Right lung (tissue), 10 donors: ENCODE data around the gene NXPE1. TPM values are rescaled to one million over a fixed set of nuclear protein-coding genes. Genes with fewer than 3 reads are reported as not detected.
"Not testable (repeated sequence)": the region's sequence is repeated elsewhere in the genome, so short reads cannot be mapped to it uniquely, and the experiment has no call there.

Experiments
- DNase-seq, 2 donors: peaks; one replicate each; pipeline ENCODE4 v3.0.0-alpha.2; 2013
- long read RNA-seq, 8 donors: transcript quantifications; one replicate each; lab custom pipeline, GENCODE V29; 2026
- polyA plus RNA-seq, 5 donors: library from polyadenylated mRNA; unstranded; fragments of 120-200 nt; gene quantifications; one replicate each; pipeline versions ENCODE4 v1.2.1 to v1.2.3, GENCODE V29; 2013; ENCODE audit warnings: inconsistent platforms in 1 of 5, low replicate concordance in 1 of 5; ENCODE audit not compliant: insufficient read length in 5 of 5, insufficient read depth in 1 of 5

NXPE1 gene
- polyA plus RNA-seq: under 1 TPM in 3 of 5 donors, not detected in 2; 0.04 to 0.10 (median 0.05) TPM
- long read RNA-seq, donor 1: 0 reads
- long read RNA-seq, donor 2: 0 reads
- long read RNA-seq, donor 3: 0 reads
- long read RNA-seq, donor 4: 0 reads
- long read RNA-seq, donor 5: 0 reads
- long read RNA-seq, donor 6: 0 reads
- long read RNA-seq, donor 7: 0 reads
- long read RNA-seq, donor 8: 0 reads

GRCh38 chr11:114559425-114560310 lies at the start of gene NXPE1:
Gene NXPE1, minus strand, starts transcription at chr11:114559881. Its CDS starts 8,680 bp downstream, at chr11:114551201.
- no peak for DNase-seq

DNA sequence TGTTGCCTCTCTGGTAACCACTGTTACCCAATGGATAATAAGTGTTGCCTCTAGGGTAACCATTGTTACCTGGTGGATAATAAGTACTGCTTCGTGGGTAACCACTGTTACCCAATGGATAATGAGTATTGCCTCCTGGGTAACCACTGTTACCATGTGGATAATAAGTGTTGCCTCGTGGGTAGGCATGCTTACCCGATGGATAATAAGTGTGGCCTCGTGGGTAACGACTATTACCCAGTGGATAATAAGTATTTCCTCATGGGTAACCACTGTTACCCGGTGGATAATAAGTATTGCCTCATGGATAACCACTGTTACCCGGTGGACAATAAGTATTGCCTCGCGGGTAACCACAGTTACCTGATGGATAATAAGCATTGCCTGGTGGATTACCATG lies 49.7 kb upstream of the NXPE1 start:
- no peak for DNase-seq

- DNase-seq: not testable (repeated sequence)
Measured at GRCh38 chr11:114608605-114609004, 48.9 kb upstream of the NXPE1 start.

- DNase-seq: no peak
Measured at GRCh38 chr11:114607753-114608459, 48.2 kb upstream of the NXPE1 start.

DNA sequence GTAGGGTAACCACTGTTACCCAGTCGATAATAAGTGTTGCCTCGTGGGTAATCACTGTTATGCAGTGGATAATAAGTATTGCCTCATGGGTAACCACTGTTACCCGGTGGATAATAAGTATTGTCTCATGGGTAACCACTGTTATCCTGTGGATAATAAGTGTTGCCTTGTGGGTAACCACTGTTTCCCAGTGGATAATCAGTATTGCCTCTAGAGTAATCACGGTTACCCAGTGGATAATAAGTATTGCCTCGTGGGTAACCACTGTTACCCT lies 47.1 kb upstream of the NXPE1 start:
- not testable (repeated sequence) for DNase-seq

DNA sequence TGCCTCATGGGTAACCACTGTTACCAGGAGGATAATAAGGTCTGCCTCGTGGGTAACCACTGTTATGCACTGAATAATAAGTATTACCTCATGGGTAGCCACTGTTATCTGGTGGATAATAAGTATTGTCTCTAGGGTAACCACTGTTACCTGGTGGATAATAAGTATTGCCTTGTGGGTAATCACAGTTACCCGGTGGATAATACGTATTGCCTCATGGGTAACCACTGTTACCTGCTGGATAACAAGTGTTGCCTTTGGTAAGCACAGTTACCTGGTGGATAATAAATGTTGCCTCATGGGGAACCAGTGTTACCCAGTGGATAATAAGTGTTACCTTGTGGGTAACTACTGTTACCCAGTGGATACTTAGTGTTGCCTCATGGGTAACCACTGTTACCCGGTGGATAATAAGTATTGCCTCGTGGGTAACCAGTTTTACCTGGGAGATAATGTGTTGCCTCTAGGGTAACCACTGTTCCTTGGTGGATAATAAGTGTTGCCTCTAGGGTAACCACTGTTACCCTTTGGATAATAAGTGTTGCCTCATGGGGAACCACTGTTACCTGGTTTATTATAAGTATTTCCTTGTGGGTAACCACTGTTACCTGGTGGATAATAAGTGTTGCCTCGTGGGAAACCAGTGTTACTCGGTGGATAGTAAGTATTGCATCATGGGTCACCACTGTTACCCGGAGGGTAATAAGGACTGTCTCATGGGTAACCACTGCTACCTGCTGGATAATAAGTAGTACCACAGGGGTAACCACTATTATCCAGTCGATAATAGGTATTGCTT lies 46.5 kb upstream of the NXPE1 start:
- no peak for DNase-seq

GRCh38 chr11:114605370-114605769 lies 45.7 kb upstream of the NXPE1 start:
- no peak for DNase-seq

DNA sequence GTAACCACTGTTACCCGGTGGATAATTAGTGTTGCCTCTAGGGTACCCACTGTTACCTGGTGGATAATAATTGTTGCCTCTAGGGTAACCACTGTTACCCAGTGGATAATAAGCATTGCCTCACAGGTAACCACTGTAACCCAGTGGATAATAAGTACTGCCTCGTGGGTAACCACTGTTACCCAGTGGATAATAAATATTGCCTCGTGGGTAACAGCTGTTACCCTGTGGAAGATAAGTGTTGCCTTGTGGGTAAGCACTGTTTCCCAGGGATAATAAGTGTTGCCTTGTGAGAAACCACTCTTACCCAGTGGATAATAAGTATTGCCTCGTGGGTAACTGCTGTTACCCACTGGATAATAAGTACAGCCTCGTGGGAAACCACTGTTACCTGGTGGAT lies 45.2 kb upstream of the NXPE1 start:
- no peak for DNase-seq

DNA sequence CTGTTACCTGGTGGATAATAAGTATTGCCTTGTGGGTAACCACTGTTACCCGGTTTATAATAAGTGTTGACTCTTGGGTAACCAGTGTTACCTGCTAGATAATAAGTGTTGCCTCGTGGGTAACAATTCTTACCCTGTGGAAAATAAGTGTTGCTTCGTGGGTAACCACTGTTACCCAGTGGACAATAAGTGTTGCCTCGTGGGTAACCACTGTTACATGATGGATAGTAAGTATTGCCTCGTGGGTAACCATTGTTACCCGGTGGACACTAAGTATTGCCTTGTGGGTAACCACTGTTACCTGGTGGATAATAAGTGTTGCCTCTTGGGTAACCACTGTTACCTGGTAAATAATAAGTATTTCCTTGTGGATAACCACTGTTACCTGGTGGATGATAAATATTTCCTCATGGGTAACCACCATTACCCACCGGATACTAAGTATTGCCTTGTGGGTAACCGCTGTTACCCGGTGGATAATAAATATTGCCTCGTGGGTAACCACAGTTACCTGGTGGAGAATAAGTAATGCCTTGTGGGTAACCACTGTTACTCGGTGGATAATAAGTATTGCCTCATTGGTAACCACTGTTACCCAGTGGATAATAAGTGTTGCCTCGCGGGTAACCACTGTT lies 44.6 kb upstream of the NXPE1 start:
- no peak for DNase-seq

DNA sequence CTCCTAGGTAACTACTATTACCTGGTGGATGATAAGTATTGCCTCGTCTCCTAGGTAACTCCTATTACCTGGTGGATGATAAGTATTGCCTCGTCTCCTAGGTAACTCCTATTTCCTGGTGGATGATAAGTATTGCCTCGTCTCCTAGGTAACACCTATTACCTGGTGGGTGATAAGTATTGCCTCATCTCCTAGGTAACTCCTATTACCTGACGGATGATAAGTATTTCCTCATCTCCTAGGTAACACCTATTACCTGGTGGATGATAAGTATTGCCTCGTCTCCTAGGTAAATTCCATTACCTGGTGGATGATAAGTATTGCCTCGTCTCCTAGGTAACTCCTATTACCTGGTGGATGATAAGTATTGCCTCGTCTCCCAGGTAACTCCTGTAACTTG lies 43.5 kb upstream of the NXPE1 start:
- DNase-seq: not testable (repeated sequence)

DNA sequence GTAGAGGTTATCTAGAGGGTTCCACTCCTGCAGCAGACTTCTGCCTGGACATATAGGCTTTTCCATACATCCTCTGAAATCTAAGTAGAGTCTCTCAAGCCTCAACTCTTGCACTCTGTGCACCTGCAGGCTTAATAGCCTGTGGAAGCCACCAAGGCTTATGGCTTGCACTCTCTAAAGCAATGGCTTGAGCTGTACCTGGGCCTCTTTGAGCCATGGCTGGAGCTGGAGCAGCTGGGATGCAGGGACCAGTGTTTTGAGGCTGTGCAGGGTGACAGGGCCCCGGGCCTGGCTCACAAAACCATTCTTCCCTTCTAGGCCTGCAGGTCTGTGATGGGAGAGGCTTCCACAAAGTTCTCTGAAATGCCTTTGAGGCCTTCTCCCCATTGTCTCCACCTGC lies 38.8 kb upstream of the NXPE1 start:
- DNase-seq: no peak

GRCh38 chr11:114596175-114596919 lies 36.7 kb upstream of the NXPE1 start:
- no peak for DNase-seq

DNA sequence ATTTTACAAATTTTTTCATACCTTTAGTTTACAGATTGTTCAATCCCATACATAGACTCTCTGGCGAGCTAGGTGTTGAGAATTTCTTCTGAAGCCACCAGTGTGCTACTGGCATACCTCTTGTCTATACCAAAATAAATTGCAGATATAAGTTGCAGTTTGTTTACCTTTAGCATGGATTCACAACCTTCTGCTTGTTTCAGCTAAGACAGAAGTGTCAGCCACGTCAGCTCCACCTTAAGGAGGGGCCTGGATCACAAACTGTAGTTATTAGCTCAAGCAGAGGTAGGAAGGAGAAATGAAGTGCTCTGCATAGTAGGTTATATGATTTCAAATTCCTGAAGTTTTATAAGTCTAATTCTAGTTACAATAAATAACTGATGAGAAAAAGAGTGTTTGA lies 35.9 kb upstream of the NXPE1 start, which contains the start of gene NXPE4:
Gene NXPE4, minus strand, starts transcription at position 216 of the 400 bp plus-strand sequence. CDS start 1,027 bp downstream, outside the sequence.
- no peak for DNase-seq

DNA sequence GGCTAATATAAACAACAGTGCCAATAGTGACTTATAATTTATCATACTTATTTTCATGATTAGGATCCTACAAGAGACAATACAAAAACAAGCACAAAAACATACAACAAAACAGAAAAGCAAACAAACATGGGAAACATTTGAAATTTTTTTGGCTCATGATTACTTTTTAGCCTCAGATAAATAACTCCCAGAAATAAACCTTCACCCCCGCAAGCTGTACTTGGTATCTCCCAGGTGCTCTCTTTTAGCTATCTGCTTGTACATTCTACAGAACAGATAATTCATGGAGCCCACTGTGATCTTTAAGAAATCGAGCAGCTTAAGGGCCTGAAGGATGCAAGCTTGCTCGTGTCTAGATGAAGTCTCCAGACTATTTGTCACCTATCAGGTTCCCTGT lies 35.0 kb upstream of the NXPE1 start:
- no peak for DNase-seq

DNA sequence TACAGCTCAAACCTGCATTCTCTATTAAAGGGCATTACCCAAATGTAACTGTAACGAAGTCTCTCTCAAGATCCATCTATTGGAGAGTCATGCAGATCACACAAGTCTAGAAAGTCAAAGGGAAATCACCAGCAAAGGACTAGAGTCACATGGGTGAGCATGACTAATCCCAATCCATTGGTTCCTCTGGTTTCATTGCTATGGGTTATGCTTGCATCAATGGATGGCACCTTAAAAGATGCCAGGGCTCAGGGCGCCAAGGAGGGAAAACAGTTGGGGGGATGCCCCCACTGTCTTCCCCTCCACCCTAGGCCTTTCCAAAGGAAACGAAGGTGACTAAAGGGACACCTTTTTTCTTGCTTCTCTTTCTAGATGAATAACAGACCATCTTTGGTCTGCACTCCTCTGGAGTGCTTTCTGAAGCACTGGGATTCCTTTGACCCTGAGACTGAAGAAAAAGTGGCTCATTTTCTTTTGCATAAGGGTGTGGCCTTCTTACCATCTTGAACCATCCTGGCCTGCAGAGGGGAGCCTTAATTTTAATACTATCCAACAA lies 27.8 kb upstream of the NXPE1 start:
- DNase-seq: no peak

- DNase-seq: no peak
Measured at GRCh38 chr11:114586797-114587196, 27.1 kb upstream of the NXPE1 start.

DNA sequence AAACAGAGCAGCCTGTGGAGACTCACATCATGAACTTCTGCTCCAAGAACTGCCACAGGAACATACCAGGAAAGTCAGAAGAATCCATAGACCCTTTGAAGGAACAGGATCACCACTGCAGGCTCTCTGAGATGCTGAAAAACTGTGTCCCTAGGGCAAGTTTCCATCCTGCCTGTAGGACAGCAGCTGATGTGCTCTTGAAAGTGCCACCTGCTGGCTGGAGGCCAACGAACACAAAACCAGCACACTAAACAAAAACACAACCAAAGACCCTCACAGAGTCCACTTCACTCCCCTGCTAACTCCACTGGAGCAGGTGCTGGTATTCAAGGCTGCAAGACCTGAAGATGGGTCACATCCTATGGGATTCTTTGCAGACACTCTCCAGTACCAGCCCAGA lies 12.0 kb upstream of the NXPE1 start:
- DNase-seq: no peak

GRCh38 chr11:114569801-114570200 lies 10.1 kb upstream of the NXPE1 start:
- peak; percentile 5 to 8 for DNase-seq

DNA sequence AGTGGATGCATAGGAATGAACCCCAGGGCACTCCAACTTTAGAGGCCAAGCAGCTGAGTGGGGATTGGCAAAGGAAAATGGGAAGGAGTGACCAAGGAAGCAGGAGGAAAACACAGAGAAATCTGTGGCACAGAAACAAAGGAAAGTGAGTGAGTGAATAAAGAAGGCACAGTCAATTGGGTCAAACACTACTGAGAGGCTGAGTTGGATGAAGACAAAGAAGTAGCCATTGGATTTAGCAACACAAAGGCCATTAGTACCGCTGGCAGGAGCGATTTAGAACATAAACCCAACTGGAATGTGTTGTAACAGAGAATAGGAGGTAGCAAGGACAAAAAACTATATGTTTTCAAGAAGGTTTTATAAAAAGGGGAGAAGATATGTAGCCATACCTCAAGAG lies 6.6 kb upstream of the NXPE1 start:
- DNase-seq: no peak

DNA sequence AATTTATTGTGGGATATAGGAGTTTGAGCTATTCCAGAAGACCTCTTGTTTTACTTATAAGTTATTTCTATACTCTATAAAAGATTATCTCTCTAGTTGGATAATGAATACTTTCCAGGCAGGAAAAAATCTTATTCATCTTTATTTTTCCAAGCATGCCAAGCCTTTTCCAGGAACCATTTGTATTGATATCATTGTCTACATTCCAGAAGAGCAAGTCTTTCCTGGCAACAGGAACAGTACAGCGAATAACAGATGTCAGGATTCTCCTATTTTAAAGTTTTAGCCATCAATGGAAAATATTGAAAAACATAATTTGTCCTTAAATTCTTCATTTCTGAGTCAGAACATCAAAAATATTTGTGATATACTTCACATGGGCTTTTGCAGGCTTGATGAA lies 5.2 kb upstream of the NXPE1 start:
- no peak for DNase-seq
